Naive thymus-derived CD4-positive, alpha-beta T cell (primary cell): ENCODE measurements around the gene KRT4. TPM values are rescaled to one million over a fixed set of nuclear protein-coding genes. Genes with fewer than 3 reads are reported as not detected.
"Not testable (repeated sequence)": the region's sequence is repeated elsewhere in the genome, so short reads cannot be mapped to it uniquely, and the experiment has no call there.

Experiments
- ATAC-seq: fragments of 150-1000 bp; cut with Tn5 transposase; 2 replicates; pipeline ENCODE4 v1.10.0; 2021; ENCODE audit warnings: mild to moderate bottlenecking, moderate library complexity
- CTCF ChIA-PET: fragments of 350-600 bp; sonication (Branson Sonifier 250); formaldehyde crosslinking; loops from one replicate; lab custom pipeline; 2021; ENCODE audit warnings: antibody characterized with exemption; lab: Charles Lee
- POLR2A ChIA-PET: fragments of 350-600 bp; sonication (Branson Sonifier 250); formaldehyde crosslinking; loops from one replicate; lab custom pipeline; 2021; ENCODE audit warnings: antibody characterized with exemption, inconsistent platforms; lab: Charles Lee
- DNase-seq, 9 donors: peaks; one replicate each; pipeline versions ENCODE4 v3.0.0 to v3.0.0-alpha.2; 2020 to 2022; ENCODE audit warnings: mixed read lengths in 1 of 9
- H3K27ac ChIP-seq: one replicate; pipeline ENCODE4 v1.7.0; 2013; ENCODE audit warnings: mild to moderate bottlenecking, low read depth, low read length, moderate library complexity
- H3K27me3 ChIP-seq, 2 donors: one replicate each; pipeline ENCODE4 v1.7.0; 2013; ENCODE audit warnings: low read length in 2 of 2, mild to moderate bottlenecking in 2 of 2, moderate library complexity in 2 of 2; ENCODE audit not compliant: control insufficient read depth in 2 of 2, insufficient read depth in 2 of 2
- H3K36me3 ChIP-seq, 3 experiments: 1 replicate in 2 of 3; 2 replicates in 1 of 3; pipeline ENCODE4 v1.7.0; 2013; ENCODE audit warnings: low read length in 3 of 3, mild to moderate bottlenecking in 3 of 3, moderate library complexity in 1 of 3; ENCODE audit not compliant: insufficient read depth in 3 of 3, control insufficient read depth in 2 of 3
- H3K4me1 ChIP-seq, 2 donors: one replicate each; pipeline ENCODE4 v1.7.0; 2013; ENCODE audit warnings: low read length in 2 of 2, mild to moderate bottlenecking in 2 of 2, moderate library complexity in 1 of 2; ENCODE audit not compliant: control insufficient read depth in 2 of 2, insufficient read depth in 2 of 2
- H3K4me3 ChIP-seq: 2 replicates; pipeline ENCODE4 v1.7.0; 2013; ENCODE audit warnings: mild to moderate bottlenecking, low read length
- H3K9me3 ChIP-seq, 3 experiments: 1 replicate in 2 of 3; 2 replicates in 1 of 3; pipeline ENCODE4 v1.7.0; 2013; ENCODE audit warnings: low read length in 3 of 3; ENCODE audit not compliant: control insufficient read depth in 2 of 3
- H3K27ac Mint-ChIP-seq, 9 donors: one replicate each; pipeline ENCODE4 v1.8.0; 2020 to 2022; ENCODE audit warnings: mixed read lengths in 9 of 9, mild to moderate bottlenecking in 8 of 9, moderate library complexity in 5 of 9, inconsistent platforms in 2 of 9
- H3K27me3 Mint-ChIP-seq, 5 donors: one replicate each; pipeline ENCODE4 v1.8.0; 2021 to 2022; ENCODE audit warnings: mixed read lengths in 5 of 5, mild to moderate bottlenecking in 1 of 5
- H3K36me3 Mint-ChIP-seq, 5 donors: one replicate each; pipeline ENCODE4 v1.8.0; 2020 to 2022; ENCODE audit warnings: mixed read lengths in 5 of 5, mild to moderate bottlenecking in 3 of 5, inconsistent platforms in 1 of 5
- H3K4me1 Mint-ChIP-seq, 7 donors: one replicate each; pipeline ENCODE4 v1.8.0; 2020 to 2022; ENCODE audit warnings: mixed read lengths in 7 of 7, mild to moderate bottlenecking in 3 of 7, inconsistent platforms in 1 of 7
- H3K4me3 Mint-ChIP-seq, 10 donors: one replicate each; pipeline ENCODE4 v1.8.0; 2020 to 2022; ENCODE audit warnings: mild to moderate bottlenecking in 10 of 10, mixed read lengths in 10 of 10, moderate library complexity in 6 of 10, inconsistent platforms in 2 of 10
- H3K9me3 Mint-ChIP-seq, 11 donors: one replicate each; pipeline ENCODE4 v1.8.0; 2020 to 2022; ENCODE audit warnings: mixed read lengths in 11 of 11, mild to moderate bottlenecking in 4 of 11, inconsistent platforms in 1 of 11, moderate library complexity in 1 of 11
- intact Hi-C, 2 donors: fragments of 100-400 bp; cut with micrococcal nuclease; formaldehyde crosslinking; loops; one replicate each; pipeline ENCODE4 v1.15.1; 2023
- polyA plus RNA-seq, 2 donors: library from polyadenylated mRNA; unstranded; fragments of 300-500 nt; fragmentation: Illumina TruSeq; gene quantifications; one replicate each; pipeline ENCODE4 v1.2.3, GENCODE V29; 2021
- total RNA-seq, 6 experiments: library from RNA in 5 of 6; stranded (reverse) in 5 of 6; gene quantifications; 1 replicate in 5 of 6; 2 replicates in 1 of 6; pipeline ENCODE4 v1.2.3 and lab custom pipeline; 2021 to 2026

KRT4 gene
- total and polyA plus RNA-seq, 7 experiments from 2014 or later = not detected

DNA sequence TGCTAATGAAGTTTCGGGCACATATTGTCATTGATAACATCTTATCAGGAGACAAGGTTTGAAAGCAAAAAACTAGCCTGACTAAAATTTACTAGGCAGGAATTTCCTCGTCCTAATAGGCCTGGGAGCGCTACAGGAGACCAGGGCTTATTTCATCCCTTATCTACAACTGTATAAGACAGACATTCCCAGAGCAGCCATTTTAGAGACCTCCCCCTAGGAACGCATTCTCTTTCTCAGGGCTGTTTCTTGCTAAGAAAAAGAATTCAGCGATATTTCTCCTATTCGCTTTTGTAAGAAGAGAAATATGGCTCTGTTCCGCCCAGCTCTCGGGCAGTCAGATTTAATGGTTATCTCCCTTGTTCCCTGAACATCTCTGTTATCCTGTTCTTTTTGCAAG, 52.7 kb downstream of the KRT4 start:
- H3K4me3 ChIP-seq, H3K4me1 Mint-ChIP-seq, CTCF ChIA-PET, DNase-seq, H3K4me1 ChIP-seq, H3K36me3 ChIP-seq, intact Hi-C loops, H3K27me3 ChIP-seq, ATAC-seq, H3K36me3 Mint-ChIP-seq, H3K27me3 Mint-ChIP-seq, H3K4me3 Mint-ChIP-seq, H3K27ac Mint-ChIP-seq, H3K27ac ChIP-seq: not testable (repeated sequence)
- H3K9me3 ChIP-seq = peaks cover 0 to 18% (median 0%) of the 10 kb centered on the region in 3 experiments
- H3K9me3 Mint-ChIP-seq = peaks cover 0 to 45% (median 14%) of the 10 kb centered on the region in 11 donors
- POLR2A ChIA-PET = interaction anchor here (1.8 kb wide), 1 partner anchor 175 kb away, joined by 7 read pairs; no protein-coding TSS in a partner anchor

DNA sequence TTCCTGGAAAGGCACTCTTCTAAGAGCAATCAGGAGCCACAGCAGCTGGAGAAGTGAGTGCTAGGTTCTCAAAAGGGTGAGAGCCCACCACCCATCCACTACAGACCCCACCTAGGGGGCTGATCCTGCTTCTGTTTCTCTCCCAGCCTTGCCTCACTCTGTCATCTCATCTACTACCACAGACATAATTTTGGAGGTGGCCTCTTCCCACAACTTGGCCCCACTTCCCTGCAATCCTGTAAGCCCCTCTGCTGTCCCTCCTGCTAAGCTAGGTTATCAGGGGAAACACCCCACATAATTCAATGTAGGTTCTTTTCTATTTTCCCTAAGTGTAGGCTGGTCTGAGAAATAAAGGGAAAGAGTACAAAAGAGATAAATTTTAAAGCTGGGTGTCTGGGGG, 53.3 kb downstream of the KRT4 start:
- CTCF ChIA-PET = interaction anchor here (2.0 kb wide), 1 partner anchor 175 kb away, joined by 7 read pairs; no protein-coding TSS in a partner anchor
- peaks cover 0 to 45% (median 14%) of the 10 kb centered on the region in 11 donors for H3K9me3 Mint-ChIP-seq
- no peak overlapping the region for H3K4me3 ChIP-seq
- H3K4me1 ChIP-seq = no peaks in the 10 kb centered on the region
- H3K27ac ChIP-seq = no peak overlapping the region
- peaks cover 0 to 6% (median 4%) of the 10 kb centered on the region in 5 donors for H3K36me3 Mint-ChIP-seq
- H3K4me3 Mint-ChIP-seq = no peak overlapping the region
- DNase-seq (no peak), ATAC-seq (no peak)
- POLR2A ChIA-PET = interaction anchor here (1.8 kb wide), 1 partner anchor 175 kb away, joined by 7 read pairs; no protein-coding TSS in a partner anchor
- H3K27me3 ChIP-seq = no peaks in the 10 kb centered on the region
- intact Hi-C loops = no loop called here
- H3K4me1 Mint-ChIP-seq = no peaks in the 10 kb centered on the region
- peaks cover 0 to 4% (median 0%) of the 10 kb centered on the region in 5 donors for H3K27me3 Mint-ChIP-seq
- H3K27ac Mint-ChIP-seq = no peak overlapping the region
- H3K9me3 ChIP-seq = peaks cover 0 to 18% (median 0%) of the 10 kb centered on the region in 3 experiments
- H3K36me3 ChIP-seq = no peaks in the 10 kb centered on the region

DNA sequence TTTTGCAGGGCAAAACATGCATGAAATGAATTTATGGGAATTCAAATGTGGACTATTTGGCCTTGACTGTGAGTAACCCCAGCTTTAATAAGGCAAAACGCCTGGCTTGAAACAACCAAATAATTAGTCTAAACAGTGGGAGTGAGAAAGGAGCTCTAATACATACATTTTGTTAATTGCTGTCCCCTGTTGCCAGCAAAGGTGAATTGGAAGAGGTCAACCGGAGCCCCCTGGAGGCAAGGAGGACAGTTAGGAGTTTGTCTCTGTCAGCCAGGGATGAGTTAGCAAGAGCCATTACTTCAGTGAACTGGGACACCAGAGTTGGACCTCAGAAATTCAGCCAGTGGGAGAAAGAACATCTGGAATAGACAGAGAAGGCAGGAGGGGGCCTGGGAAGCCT, 54.2 kb downstream of the KRT4 start:
- H3K27ac Mint-ChIP-seq = no peak overlapping the region
- Histone ChIP-seq H3K9me3 (peaks cover 0 to 18% (median 0%) of the 10 kb centered on the region in 3 experiments), H3K36me3 (no peaks in the 10 kb centered on the region), H3K27me3 (no peaks in the 10 kb centered on the region), H3K4me1 (no peaks in the 10 kb centered on the region), H3K4me3 (no peak overlapping the region), H3K27ac (no peak overlapping the region)
- H3K4me3 Mint-ChIP-seq = no peak overlapping the region
- intact Hi-C loops = loop anchor here in 1 of 2 donors (1.0 kb wide), 1 partner anchor 176 kb away; no protein-coding TSS in a partner anchor
- H3K27me3 Mint-ChIP-seq = no peaks in the 10 kb centered on the region
- H3K9me3 Mint-ChIP-seq = peaks cover 0 to 45% (median 14%) of the 10 kb centered on the region in 11 donors
- ChIA-PET POLR2A (interaction anchor here (1.8 kb wide), 1 partner anchor 174 kb away, joined by 7 read pairs; no protein-coding TSS in a partner anchor), CTCF (interaction anchor here (0.5 to 2.0 kb wide), 5 partner anchors 43 to 488 kb away, joined by 3 to 7 read pairs (median 3); no protein-coding TSS in a partner anchor)
- H3K4me1 Mint-ChIP-seq = no peaks in the 10 kb centered on the region
- peaks cover 0 to 6% (median 4%) of the 10 kb centered on the region in 5 donors for H3K36me3 Mint-ChIP-seq
- no peak for ATAC-seq
- no peak for DNase-seq

DNA sequence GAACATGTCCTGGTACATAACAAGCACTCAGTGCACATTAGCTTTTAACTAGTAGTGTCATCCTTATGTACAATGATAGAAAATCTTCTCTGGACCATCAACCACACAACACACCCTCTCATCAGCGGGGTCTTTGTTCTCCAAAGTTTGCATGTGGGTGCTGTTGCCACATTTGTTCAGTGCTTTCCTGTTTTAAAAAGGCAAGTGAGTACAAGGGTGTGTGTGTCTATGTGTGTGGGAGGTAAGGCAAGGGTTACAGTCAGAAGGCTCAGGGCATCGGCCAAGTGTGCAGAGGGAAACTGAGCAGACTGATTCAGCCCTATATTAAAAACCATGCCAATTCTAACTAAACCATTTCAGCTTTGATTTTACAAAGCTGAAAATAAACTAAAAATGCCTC, 54.7 kb downstream of the KRT4 start:
- no peak overlapping the region for H3K4me3 ChIP-seq
- Mint-ChIP-seq H3K4me1 (no peaks in the 10 kb centered on the region), H3K27ac (no peak overlapping the region), H3K4me3 (no peak overlapping the region), H3K36me3 (peaks cover 0 to 6% (median 4%) of the 10 kb centered on the region in 5 donors), H3K27me3 (no peaks in the 10 kb centered on the region), H3K9me3 (peaks cover 0 to 45% (median 14%) of the 10 kb centered on the region in 11 donors)
- CTCF ChIA-PET = interaction anchor here (0.5 to 2.0 kb wide), 4 partner anchors 44 to 173 kb away, joined by 3 to 7 read pairs (median 3); no protein-coding TSS in a partner anchor
- POLR2A ChIA-PET = interaction anchor here (1.8 kb wide), 1 partner anchor 173 kb away, joined by 7 read pairs; no protein-coding TSS in a partner anchor
- DNase-seq = no peak
- no peaks in the 10 kb centered on the region for H3K27me3 ChIP-seq
- H3K9me3 ChIP-seq = peaks cover 0 to 18% (median 0%) of the 10 kb centered on the region in 3 experiments
- H3K27ac ChIP-seq = no peak overlapping the region
- no peaks in the 10 kb centered on the region for H3K4me1 ChIP-seq
- intact Hi-C loops = loop anchor here in 1 of 2 donors (1.0 kb wide), 1 partner anchor 176 kb away; no protein-coding TSS in a partner anchor
- no peaks in the 10 kb centered on the region for H3K36me3 ChIP-seq
- ATAC-seq = no peak

DNA sequence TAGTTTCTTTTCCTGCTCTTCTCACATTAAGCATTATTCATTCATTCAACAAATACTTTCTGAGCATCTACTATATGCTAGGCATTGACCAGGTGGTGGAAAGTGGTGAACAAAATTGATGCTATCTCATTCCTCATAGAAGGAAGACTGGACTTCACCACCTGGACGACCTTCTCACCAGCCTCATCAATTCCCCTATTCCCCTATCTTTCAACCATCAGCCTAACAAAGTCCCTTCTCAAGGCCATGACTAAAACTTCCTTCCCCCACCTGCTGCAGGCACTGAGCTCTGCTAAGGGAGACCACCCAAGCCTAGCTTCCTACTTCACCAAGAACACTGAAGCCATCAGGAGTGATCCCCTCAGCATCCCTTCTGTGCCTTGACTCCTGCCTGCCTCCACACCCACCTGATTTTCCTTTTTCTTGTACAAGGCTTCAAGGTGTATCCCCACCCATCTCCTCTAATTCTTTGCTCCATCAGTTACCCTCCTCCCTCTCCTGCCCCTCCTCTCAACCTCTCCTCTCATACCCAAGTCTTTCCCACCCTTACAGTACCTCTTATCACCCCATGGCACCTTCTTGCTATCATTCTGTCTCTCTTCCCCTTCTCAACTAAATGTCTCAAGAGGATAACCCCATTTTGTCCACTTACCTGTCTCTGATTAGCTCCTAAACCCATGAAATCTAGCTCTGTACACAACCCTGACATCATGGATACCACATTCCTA, 56.3 kb downstream of the KRT4 start:
- Histone ChIP-seq H3K27ac (no peak overlapping the region), H3K4me3 (no peak overlapping the region), H3K4me1 (no peaks in the 10 kb centered on the region), H3K36me3 (no peaks in the 10 kb centered on the region), H3K9me3 (peaks cover 0 to 18% (median 0%) of the 10 kb centered on the region in 3 experiments), H3K27me3 (no peaks in the 10 kb centered on the region)
- ATAC-seq (no peak), DNase-seq (no peak)
- POLR2A ChIA-PET = no interaction called here
- Mint-ChIP-seq H3K9me3 (peaks cover 0 to 37% (median 12%) of the 10 kb centered on the region in 11 donors), H3K4me3 (no peak overlapping the region), H3K4me1 (no peaks in the 10 kb centered on the region), H3K36me3 (peaks cover 0 to 6% (median 4%) of the 10 kb centered on the region in 5 donors), H3K27ac (no peak overlapping the region), H3K27me3 (no peaks in the 10 kb centered on the region)
- CTCF ChIA-PET = interaction anchor here (1.3 kb wide), 1 partner anchor 110 kb away, joined by 3 read pairs; no protein-coding TSS in a partner anchor
- intact Hi-C loops = no loop called here
